HG03097 (cell line): ENCODE results near the gene PPIL6.
"Not testable (repeated sequence)": the region's sequence is repeated elsewhere in the genome, so short reads cannot be mapped to it uniquely, and the experiment has no call there.

Experiments used
- ATAC-seq: cut with Tn5 transposase; IDR thresholded peaks from one replicate; pipeline ENCODE4 v1.9.1; 2021; ENCODE audit not compliant: unreplicated experiment, low FRiP score

Gene PPIL6

DNA sequence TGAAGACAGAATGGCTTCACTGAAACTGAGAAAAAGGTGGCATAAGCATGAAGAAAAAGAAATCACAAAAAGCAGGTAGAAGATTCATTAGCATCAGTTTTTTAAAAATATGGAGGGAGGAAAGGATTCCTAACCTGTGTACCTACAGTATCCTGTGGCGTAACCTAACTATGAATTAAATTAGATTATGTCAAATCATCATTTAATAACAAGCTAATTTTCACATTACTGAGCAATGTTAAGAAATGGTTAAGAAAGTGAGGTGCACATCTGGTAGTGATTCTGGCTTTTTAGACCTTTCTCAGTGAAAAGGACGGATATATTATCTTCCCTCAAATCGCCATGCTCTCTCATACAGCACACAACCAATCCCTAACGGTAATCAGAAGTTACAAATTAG is 70.7 kb downstream of the PPIL6 start:
- no peak for ATAC-seq

DNA sequence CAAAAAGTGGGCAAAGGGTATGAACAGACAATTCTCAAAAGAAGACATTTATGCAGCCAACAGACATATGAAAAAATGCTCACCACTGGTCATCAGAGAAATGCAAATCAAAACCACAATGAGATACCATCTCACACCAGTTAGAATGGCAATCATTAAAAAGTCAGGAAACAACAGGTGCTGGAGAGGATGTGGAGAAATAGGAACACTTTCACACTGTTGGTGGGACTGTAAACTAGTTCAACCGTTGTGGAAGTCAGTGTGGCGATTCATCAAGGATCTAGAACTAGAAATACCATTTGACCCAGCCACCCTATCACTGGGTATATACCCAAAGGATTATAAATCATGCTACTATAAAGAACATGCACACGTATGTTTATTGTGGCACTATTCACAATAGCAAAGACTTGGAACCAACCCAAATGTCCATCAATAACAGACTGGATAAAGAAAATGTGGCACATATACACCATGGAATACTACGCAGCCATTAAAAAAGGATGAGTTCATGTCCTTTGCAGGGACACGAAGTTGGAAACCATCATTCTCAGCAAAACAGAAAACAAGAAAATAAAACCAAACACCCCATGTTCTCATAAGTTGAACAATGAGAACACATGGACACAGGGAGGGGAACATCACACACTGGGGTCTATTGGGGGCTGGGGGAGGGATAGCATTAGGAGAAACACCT is 75.9 kb downstream of the PPIL6 start:
- ATAC-seq, result not testable (repeated sequence)

DNA sequence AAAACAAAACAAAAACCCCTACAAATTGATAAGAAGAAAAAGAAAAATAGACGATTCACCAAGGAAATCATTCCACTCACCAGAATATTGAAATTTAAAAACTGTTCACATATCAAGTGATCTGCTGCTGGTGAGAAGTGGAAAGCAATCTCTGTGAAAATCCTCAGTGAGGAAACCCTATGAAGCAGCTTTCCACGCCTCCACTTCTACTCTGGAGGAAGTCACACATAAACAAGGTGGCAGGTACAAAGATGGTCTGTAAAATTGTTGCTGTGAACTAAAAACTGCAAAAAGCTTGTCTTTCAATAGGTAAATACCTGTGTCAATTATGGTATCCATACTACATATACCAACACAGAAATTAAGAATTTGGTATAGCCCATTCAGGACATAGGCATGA is 76.7 kb downstream of the PPIL6 start:
- no peak for ATAC-seq

DNA sequence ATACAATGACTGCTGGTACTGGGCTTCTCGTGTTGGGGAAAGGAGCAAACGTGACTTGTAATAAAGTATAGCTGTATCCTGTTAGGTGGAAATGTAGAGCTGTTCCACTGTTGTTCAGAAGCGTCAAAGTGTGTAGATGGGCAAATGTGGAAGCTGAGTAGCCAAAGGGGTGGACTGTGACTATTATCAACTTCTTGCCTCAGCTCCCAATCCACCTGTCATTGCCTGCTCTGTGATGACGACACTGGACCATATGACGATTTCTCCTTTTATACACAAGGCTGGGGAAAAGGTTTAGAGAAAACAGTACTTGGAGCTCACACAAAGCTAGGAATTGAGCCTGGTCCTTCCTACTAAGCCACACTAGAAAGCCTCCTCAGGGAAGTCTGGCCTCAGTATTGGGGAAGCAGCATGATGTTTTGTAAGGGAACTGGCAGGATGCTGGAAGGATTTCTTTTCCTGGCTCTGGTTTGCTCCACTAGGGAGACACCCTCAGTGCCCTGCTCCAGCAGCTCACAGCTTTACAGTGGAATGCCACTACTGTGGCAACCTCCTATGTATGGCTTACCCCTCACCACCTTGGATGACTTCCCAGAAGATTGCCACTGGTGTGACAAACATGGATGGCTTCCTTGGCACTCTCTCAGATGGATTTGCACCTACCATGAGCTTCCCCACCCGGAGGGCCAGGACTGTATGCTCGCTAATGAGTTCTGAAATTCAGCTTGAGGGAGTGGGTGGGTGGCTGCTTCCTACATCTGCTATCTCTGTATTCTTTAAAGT is 78.1 kb downstream of the PPIL6 start:
- ATAC-seq, result no peak

DNA sequence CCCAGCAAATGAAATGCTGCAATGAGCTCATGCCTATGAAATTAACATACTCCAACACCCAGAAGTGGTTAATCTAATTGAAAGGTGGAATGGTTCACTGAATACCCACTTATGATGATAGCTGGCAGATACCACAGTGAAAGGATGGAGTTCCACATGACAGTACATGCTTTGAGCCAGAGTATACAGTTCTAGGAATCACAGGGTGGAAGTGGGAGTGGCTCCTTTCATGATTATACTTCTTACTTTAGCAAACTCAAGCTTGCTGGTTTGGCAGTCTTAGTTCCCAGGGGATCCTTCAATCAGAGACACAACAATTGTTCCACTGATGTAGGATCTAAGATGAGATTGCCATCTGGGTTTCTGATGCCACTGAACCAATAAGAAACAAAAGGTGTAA is 79.6 kb downstream of the PPIL6 start:
- no peak for ATAC-seq

DNA sequence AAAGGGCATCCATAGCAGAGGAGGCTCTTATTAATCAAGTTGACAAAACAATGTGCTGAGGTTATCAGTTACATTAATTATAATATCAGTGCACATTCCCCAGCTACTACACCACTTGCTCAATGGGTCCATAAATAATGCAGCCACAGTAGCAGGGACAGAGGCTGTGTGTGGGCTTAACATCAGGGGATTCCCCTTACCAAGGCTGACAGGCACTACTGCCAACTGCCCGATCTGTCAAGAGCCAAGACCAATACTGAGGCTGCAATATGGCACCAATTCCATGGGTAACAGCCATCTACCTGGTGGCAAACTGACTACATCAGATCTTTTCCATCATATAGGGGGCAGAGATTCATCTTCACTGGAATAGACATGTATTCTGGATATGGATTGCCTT is 80.1 kb downstream of the PPIL6 start:
- ATAC-seq, result no peak

DNA sequence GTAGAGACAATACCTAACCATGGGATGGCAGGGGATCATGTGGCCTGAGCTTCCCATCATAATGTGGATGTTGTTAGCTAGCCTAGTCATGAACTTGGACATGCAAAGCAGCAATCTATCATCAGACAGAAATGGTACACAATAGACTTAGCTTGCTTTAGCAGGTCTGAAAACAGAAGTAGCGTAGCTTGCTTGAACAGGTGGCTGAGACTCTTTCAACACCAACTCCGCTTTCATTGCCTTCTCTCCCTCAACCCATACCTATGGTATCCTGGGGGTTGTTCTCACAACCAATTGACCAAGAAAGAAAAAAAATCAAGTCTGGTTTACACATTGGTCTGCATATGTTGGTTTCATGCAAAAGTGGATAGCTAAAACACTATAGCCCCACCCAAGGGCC is 81.2 kb downstream of the PPIL6 start:
- ATAC-seq, result no peak

DNA sequence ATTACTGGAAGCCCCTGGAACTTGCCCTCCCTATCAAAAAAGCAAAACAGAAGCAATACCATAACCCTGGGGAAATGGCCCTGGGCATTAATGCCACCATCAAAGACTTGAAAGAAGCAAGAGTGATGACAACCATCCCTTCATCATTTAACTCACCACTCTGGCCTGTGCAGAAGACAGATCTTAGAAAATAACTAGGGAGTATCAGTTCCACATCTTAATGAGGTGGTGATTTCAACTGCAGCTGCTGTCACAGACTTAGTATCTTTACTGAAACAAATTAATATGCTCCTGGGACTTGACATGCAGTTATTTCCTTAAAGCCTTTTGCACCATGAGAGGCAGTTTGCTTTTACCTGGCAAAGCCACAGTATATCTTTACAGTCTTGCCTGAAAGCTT is 82.2 kb downstream of the PPIL6 start:
- ATAC-seq, result no peak

DNA sequence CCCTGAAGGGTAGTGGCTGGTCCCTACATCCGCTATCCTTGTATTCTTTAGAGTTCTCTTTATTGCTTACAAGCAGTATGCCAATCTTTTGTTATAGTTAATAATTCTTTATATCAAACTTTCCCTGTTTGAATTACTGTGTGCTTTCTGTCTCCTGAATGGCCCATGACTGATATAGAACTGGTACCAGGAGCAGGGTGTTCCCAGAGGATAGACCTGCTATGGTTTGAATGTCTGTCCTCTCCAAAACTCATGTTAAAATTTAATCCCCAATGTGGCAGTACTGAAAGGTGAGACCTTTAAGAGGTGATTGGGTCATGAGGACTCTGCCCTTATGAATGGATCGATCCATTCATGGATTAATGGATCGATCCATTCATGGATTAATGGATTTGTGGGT is 84.2 kb downstream of the PPIL6 start:
- ATAC-seq, result no peak

DNA sequence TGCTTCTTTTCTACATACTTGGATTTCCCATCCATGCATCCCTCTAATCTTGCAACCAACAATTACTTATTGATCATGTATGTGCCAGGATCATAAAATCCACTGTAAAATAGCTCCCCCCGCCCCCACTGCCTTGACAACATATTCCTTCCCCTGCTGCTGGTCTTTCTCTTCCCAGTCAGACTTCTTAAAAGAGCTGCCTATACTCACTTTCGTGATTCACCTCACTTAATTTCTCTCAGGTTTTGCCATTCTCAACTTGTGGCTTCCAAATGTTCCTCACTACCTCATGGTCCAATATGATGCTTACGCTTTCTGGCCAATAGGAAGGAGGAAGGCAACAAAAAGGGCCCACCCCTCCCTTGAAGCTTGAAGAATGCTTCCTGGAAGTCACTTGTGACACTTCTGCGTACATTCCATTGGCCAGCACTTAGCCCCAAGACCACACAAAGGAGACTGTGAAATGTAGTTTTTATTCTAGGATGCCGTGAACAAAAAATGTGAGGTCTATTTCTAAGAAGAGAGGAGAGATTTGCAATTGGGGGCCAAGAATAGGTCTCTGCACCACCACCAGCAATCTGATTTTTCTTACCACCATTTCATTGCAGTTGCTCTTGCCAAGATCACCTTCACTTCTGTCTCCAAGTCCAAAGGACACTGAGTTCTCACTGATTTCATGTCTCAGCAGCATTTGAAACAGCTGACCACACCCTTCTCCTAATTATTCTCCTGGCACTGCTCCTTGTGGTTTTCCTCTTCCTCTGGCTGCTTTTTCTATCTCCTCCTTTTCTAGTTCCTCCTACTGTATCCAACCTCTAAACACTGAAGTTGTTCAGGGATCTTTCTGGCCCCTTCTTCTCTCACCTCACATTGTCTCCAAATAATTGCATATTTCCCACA is 88.9 kb downstream of the PPIL6 start:
- no peak for ATAC-seq

DNA sequence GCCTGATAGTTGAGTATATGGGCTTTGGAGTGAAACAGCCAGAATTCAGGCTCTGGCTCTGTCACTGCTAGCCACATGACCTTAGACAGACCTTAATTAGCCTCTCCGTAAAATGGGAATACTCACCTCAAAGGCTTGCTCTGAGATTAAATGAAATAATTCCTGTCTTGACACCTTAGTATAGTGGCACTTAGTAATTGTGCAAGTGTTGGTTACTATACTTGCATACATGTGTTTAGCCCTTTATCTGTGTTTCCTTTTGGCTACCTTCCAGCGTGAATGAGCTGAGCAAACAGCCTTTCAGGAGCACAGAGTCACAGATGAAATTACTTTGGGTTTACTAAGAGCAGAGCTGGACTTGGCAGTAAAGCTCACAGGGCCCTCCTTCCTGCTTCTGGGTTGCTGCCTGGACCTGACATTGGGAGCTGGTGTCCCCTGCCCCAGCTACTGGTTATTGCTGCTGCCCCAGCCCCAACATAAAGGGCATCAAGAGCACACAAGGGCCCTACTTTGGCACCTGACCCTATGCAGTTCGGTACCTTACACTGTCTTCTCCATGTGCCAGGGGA is 90.9 kb downstream of the PPIL6 start:
- ATAC-seq, result no peak

DNA sequence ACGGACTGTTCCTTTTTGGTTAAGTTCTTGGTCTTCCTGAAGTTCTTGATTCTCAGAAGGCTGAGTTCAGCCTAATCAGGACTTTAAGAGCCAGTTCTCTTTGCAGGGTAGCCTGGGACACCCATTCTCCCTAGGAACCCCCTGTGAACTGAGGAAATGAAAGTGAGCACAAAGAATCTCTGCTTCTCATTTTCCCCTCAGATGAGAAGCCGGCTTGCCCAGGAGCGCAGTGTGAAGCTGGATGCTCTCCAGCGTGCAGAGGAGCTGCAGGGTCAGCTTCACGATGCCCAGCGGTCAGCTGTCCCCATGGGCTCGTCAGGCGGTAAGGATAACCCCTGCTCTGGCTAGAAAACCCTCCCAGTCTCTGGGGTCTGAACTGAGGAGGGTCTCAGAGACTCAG is 92.2 kb downstream of the PPIL6 start:
- ATAC-seq, result no peak

DNA sequence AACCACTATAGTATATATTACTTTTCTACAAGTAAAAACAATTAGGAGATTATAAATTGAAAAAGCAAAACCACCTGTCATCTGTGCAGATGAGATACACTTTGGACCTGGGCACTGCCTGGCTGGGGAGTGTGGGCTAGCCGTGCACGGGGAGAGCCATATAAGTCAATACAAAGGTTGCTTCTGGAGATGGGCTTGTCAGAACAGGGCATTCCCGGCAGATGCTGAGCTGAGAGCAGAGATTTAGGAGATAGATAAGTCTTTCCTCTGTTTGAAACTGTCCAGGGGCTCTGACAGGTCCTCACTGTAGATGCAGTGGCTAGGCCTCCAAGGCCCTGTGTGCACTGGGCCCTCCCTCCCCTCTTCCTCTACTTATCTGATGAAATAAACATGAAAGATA is 92.6 kb downstream of the PPIL6 start:
- ATAC-seq, result no peak

DNA sequence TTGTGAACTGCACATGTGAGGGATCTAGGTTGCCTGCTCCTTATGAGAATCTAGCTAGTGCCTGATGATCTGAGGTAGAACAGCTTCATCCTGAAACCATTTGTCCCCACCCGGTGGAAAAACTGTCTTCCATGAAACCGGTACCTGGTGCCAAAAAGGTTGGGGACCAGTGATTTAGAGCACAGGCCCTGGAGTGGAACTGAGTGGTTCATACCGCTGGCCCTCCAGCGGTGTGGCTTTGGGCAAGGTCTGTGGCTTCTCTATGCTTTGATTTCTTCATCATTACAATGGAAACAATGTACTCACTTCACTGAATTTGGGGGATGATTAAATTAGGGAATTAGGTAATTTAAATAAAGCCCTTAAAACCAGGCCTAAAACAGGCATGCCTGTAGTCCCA is 94.4 kb downstream of the PPIL6 start:
- no peak for ATAC-seq

DNA sequence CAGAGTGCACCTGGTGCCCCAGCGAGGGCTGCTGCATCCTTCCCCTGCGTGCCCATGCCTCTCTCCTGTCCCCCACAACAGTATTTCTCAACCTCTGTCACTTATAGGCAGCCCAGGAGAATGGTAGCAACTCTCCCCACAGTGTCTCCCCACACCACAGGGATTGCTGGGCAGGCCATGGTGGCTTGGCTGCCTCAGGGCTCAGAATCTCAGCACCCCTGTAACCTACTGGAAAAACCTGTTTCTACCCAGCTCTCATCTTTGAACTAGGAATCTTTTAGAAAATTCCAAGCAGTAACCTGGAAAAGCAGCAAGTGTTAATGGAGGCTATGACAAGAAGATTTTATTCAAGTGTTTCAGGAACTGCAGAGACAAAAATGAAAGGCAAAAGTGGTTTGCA is 96.2 kb downstream of the PPIL6 start:
- ATAC-seq, result no peak

DNA sequence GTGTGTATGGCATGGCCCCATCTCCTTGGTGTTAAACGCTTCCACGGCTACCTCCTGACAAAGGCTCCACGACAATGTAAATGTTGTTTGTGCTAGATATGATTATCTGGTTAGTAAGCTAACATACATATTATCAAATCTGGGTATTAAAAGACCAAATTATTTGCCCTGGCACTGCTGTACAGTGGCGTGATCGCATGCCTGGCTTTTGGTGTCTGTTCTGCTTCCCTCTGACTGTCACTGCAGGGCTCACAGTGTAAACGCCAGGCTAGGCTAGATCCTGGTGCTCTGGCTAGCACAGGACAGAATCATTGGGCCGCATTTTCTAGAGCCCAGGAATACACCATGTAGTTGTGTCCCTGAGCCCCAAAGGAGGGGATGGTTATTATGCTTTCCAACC is 96.9 kb downstream of the PPIL6 start:
- no peak for ATAC-seq

DNA sequence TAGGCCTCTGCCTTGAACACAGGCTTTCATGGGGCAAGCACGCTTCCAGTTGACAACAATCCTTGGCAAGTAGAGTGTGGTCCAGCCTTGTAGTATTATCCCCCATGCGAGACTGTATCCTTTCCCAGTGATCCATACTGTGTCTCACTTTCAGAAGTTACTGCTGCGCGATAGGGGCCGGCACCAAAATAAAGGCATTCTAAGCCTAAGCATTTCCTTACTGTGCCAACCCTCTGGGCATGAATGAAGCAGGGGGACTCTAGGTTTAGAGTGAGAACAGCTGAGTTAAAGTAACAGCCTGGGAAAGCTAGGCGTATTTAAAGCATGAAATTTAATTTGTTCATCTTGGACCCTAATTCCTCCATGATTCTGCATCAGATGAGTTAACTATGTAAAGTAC is 97.5 kb downstream of the PPIL6 start:
- ATAC-seq, result no peak

DNA sequence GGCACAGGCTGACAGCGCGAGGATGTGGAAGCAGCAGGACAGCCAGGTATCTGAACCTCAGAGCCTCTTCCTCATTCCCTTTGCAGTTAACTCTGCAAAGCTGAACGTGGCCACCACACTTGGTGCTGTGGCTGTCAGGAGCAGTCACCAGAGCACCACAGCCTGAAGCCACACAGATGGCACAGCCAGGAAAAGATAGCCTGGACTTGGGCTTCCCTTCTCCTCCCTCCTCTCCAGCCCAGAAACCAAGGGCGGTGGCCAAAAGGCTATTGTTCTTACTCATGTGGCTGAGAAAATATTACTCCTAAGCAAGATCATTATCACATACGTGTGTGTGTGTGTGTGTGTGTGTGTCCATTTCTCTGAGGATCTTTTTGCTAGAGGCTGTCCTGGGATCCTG is 97.9 kb downstream of the PPIL6 start:
- ATAC-seq, result no peak

DNA sequence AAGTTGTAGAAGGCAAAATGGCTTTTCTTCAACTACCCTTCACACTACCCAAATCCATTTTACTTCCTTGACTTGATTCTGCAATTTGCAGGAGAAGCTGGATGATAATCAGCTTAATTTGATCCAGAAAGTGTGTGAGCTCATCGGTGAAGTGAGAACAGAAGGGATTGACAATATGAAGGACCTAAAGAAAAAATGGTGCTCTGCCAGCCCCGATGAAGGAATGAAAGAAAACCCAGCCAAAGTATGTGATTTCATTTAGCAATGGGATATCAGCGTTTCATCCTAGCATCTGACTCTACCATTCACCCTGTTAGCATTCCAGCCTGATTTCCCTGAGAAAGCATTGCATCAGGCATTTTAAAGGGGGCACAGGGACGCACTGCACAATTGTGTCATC is 99.6 kb downstream of the PPIL6 start:
- ATAC-seq, result no peak
